Measurements from ENCODE around the gene CGNL1.

Gene CGNL1

GRCh38 chr15:57391537-57391936 lies 15.2 kb downstream of the CGNL1 start:
- H3K27ac ChIP-seq (ENCODE audit: low read depth, low read length), result no peak overlapping the region
- H3K4me3 ChIP-seq (ENCODE audit: low read length), result no peak overlapping the region
- no peaks in the 10 kb centered on the region for H3K36me3 ChIP-seq (ENCODE audit: control insufficient read depth, insufficient read depth, low read length)

GRCh38 chr15:57393061-57393460 lies 16.8 kb downstream of the CGNL1 start:
- Histone ChIP-seq H3K27me3 (ENCODE audit: control insufficient read depth, insufficient read depth, low read length) (no peaks in the 10 kb centered on the region), H3K9ac (ENCODE audit: low read length) (no peak overlapping the region), H3K27ac (ENCODE audit: low read depth, low read length) (no peak overlapping the region), H3K36me3 (ENCODE audit: control insufficient read depth, insufficient read depth, low read length) (no peaks in the 10 kb centered on the region), H3K4me1 (ENCODE audit: control insufficient read depth, insufficient read depth, low read length) (no peaks in the 10 kb centered on the region), H3K4me3 (ENCODE audit: low read length) (no peak overlapping the region)

More at GRCh38 chr15:57391537-57391936, 15.2 kb downstream of the CGNL1 start:
- peaks cover 4% of the 10 kb centered on the region for H3K4me1 ChIP-seq (ENCODE audit: control insufficient read depth, insufficient read depth, low read length)
- no peaks in the 10 kb centered on the region for H3K27me3 ChIP-seq (ENCODE audit: control insufficient read depth, insufficient read depth, low read length)
- H3K9ac ChIP-seq (ENCODE audit: low read length), result no peak overlapping the region

GRCh38 chr15:57395292-57395691 lies 19.0 kb downstream of the CGNL1 start:
- Histone ChIP-seq H3K36me3 (ENCODE audit: control insufficient read depth, insufficient read depth, low read length) (no peaks in the 10 kb centered on the region), H3K27me3 (ENCODE audit: control insufficient read depth, insufficient read depth, low read length) (no peaks in the 10 kb centered on the region), H3K27ac (ENCODE audit: low read depth, low read length) (no peak overlapping the region), H3K4me1 (ENCODE audit: control insufficient read depth, insufficient read depth, low read length) (no peaks in the 10 kb centered on the region), H3K9ac (ENCODE audit: low read length) (no peak overlapping the region), H3K4me3 (ENCODE audit: low read length) (no peak overlapping the region)

DNA sequence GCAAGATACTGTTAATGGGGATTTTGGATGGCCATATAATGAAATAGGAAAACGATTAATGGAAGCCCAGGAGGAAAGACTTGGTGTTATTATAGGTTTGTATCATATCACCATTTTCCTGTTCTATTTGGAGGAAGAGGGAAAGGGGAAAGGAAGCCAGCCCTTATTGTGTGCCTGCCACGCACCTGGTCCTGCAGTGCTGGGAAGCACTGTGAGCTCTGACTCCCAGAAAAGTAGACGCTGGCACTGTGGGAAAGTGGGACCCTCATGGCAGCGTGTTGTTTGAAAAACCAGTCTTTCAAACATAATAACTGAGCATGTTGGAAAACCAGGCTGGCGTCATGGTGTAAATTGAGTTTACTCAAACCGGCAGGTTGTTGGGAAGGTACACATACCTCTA lies 22.0 kb downstream of the CGNL1 start:
- H3K27me3 ChIP-seq (ENCODE audit: control insufficient read depth, insufficient read depth, low read length), result no peaks in the 10 kb centered on the region
- H3K36me3 ChIP-seq (ENCODE audit: control insufficient read depth, insufficient read depth, low read length), result no peaks in the 10 kb centered on the region
- H3K4me3 ChIP-seq (ENCODE audit: low read length), result no peak overlapping the region
- no peak overlapping the region for H3K27ac ChIP-seq (ENCODE audit: low read depth, low read length)
- no peaks in the 10 kb centered on the region for H3K4me1 ChIP-seq (ENCODE audit: control insufficient read depth, insufficient read depth, low read length)
- no peak overlapping the region for H3K9ac ChIP-seq (ENCODE audit: low read length)

DNA sequence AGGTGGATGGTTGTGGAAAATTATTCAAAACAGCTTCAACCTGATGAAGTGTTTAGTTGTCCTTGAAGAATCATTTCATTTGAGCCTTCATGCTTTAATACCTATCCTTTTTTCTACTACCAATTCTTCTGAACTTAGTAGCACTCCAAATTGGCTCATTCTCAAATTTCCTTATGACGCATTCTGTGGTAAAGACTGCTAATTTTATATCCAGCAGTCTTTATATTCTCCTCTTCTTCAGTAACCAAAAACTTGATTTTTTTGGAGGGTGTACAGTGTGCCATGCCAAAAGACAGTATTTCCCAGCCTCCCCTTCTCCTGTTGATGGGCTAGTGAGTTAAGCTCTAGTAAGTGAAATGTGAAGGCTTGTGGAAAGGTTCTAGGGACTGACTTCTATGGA lies 25.2 kb downstream of the CGNL1 start:
- Histone ChIP-seq H3K36me3 (ENCODE audit: control insufficient read depth, insufficient read depth, low read length) (no peaks in the 10 kb centered on the region), H3K9ac (ENCODE audit: low read length) (no peak overlapping the region), H3K27me3 (ENCODE audit: control insufficient read depth, insufficient read depth, low read length) (no peaks in the 10 kb centered on the region), H3K4me3 (ENCODE audit: low read length) (no peak overlapping the region), H3K4me1 (ENCODE audit: control insufficient read depth, insufficient read depth, low read length) (peaks cover 4% of the 10 kb centered on the region), H3K27ac (ENCODE audit: low read depth, low read length) (no peak overlapping the region)

- Histone ChIP-seq H3K27ac (ENCODE audit: low read depth, low read length) (no peak overlapping the region), H3K9ac (ENCODE audit: low read length) (no peak overlapping the region), H3K4me3 (ENCODE audit: low read length) (no peak overlapping the region), H3K4me1 (ENCODE audit: control insufficient read depth, insufficient read depth, low read length) (peaks cover 4% of the 10 kb centered on the region), H3K27me3 (ENCODE audit: control insufficient read depth, insufficient read depth, low read length) (no peaks in the 10 kb centered on the region), H3K36me3 (ENCODE audit: control insufficient read depth, insufficient read depth, low read length) (no peaks in the 10 kb centered on the region)
These were observed 26.7 kb downstream of the CGNL1 start for GRCh38 chr15:57403017-57403416.

GRCh38 chr15:57403566-57404325 lies 27.4 kb downstream of the CGNL1 start:
- no peaks in the 10 kb centered on the region for H3K27me3 ChIP-seq (ENCODE audit: control insufficient read depth, insufficient read depth, low read length)
- H3K27ac ChIP-seq (ENCODE audit: low read depth, low read length), result no peak overlapping the region
- H3K4me3 ChIP-seq (ENCODE audit: low read length), result no peak overlapping the region
- peaks cover 4% of the 10 kb centered on the region for H3K4me1 ChIP-seq (ENCODE audit: control insufficient read depth, insufficient read depth, low read length)
- H3K9ac ChIP-seq (ENCODE audit: low read length), result no peak overlapping the region
- no peaks in the 10 kb centered on the region for H3K36me3 ChIP-seq (ENCODE audit: control insufficient read depth, insufficient read depth, low read length)

GRCh38 chr15:57405133-57405532 lies 28.8 kb downstream of the CGNL1 start:
- no peaks in the 10 kb centered on the region for H3K27me3 ChIP-seq (ENCODE audit: control insufficient read depth, insufficient read depth, low read length)
- H3K4me1 ChIP-seq (ENCODE audit: control insufficient read depth, insufficient read depth, low read length), result peaks cover 4% of the 10 kb centered on the region
- H3K36me3 ChIP-seq (ENCODE audit: control insufficient read depth, insufficient read depth, low read length), result no peaks in the 10 kb centered on the region
- no peak overlapping the region for H3K9ac ChIP-seq (ENCODE audit: low read length)
- H3K27ac ChIP-seq (ENCODE audit: low read depth, low read length), result no peak overlapping the region
- H3K4me3 ChIP-seq (ENCODE audit: low read length), result no peak overlapping the region

GRCh38 chr15:57406062-57406772 lies 29.9 kb downstream of the CGNL1 start:
- no peak overlapping the region for H3K4me3 ChIP-seq (ENCODE audit: low read length)
- no peaks in the 10 kb centered on the region for H3K27me3 ChIP-seq (ENCODE audit: control insufficient read depth, insufficient read depth, low read length)
- peaks cover 4% of the 10 kb centered on the region for H3K4me1 ChIP-seq (ENCODE audit: control insufficient read depth, insufficient read depth, low read length)
- H3K9ac ChIP-seq (ENCODE audit: low read length), result no peak overlapping the region
- H3K27ac ChIP-seq (ENCODE audit: low read depth, low read length), result no peak overlapping the region
- H3K36me3 ChIP-seq (ENCODE audit: control insufficient read depth, insufficient read depth, low read length), result no peaks in the 10 kb centered on the region

DNA sequence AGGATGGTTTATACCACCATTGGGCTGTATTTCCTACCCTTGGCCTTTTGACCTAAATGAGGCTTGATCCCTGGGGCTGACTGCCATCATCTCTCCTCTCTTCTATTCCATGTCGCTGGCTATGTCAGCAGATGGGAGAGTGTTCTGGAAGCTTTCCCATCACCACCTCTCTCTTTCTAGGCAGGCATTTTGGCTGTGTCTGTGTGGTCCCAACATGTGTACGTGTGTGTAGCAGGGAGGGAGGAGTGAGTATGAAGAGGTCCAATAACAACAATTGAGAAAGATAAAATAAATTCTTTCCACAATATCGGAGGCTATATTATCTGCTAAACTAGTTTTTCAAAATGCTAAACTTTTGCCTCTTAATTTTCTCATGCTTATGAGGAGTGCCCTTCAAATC lies 34.1 kb downstream of the CGNL1 start:
- no peak overlapping the region for H3K9ac ChIP-seq (ENCODE audit: low read length)
- H3K4me1 ChIP-seq (ENCODE audit: control insufficient read depth, insufficient read depth, low read length), result no peaks in the 10 kb centered on the region
- H3K27ac ChIP-seq (ENCODE audit: low read depth, low read length), result no peak overlapping the region
- H3K4me3 ChIP-seq (ENCODE audit: low read length), result no peak overlapping the region
- no peaks in the 10 kb centered on the region for H3K36me3 ChIP-seq (ENCODE audit: control insufficient read depth, insufficient read depth, low read length)
- no peaks in the 10 kb centered on the region for H3K27me3 ChIP-seq (ENCODE audit: control insufficient read depth, insufficient read depth, low read length)

DNA sequence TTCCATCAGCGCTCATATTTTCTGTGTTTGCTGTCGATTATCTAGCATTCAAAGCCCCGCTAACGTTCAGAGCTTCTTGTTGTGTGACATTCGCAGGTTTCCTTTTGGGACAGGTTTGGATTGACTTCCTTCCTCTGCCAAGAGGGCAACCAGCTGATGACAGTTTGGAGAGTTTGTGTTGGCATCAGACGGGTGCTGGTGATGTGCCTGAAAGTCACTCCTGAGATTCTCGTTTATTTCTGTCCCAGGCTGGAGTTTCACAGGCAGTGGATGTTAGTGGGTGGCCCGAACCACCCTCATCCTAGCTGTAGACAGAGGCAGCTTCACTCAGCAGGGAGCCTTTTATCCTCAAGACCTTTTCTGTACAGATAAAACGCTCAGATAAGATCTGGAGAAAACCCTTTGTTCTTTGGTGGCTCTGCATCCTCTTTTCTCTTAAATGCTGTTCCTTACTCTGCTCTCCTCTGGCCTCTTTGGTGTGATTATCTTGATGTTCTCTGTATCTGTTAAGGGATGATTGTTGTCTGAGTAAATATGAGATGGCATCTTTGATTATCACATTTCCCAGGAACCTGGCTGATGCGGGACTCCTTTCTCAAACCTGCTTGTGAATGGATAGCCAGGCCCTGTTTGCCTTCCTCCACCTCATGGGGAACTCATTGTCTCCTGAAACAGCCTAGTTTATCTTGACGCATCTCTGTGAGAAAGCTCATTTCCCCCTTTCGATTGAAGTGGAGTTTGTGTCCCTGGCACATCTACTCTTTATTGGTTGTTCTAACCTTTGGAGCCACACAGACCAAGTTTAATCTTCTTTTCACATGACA lies 35.9 kb downstream of the CGNL1 start:
- H3K4me1 ChIP-seq (ENCODE audit: control insufficient read depth, insufficient read depth, low read length), result no peaks in the 10 kb centered on the region
- H3K27ac ChIP-seq (ENCODE audit: low read depth, low read length), result no peak overlapping the region
- no peak overlapping the region for H3K9ac ChIP-seq (ENCODE audit: low read length)
- no peaks in the 10 kb centered on the region for H3K36me3 ChIP-seq (ENCODE audit: control insufficient read depth, insufficient read depth, low read length)
- no peak overlapping the region for H3K4me3 ChIP-seq (ENCODE audit: low read length)
- H3K27me3 ChIP-seq (ENCODE audit: control insufficient read depth, insufficient read depth, low read length), result no peaks in the 10 kb centered on the region

DNA sequence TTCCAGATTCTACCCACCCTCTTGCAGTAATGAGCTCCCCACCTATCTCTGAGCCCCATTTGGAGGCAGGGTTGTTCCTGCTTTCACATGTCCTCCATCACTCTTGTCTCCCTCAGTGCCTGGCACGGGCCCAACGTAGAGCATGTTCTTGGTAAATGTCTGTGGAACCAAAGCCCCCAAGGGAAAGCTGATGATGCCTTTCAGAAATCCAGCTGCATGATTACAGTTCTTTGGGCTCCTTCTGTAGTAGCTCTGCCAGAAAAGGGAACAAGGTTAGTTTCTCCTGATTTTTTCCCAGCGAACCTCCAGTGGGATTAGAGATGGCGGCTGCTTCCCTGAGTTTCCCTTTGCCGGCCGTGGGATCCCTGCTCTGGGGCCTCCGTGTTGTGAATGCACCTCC lies 39.3 kb downstream of the CGNL1 start:
- Histone ChIP-seq H3K4me1 (ENCODE audit: control insufficient read depth, insufficient read depth, low read length) (no peaks in the 10 kb centered on the region), H3K4me3 (ENCODE audit: low read length) (no peak overlapping the region), H3K27me3 (ENCODE audit: control insufficient read depth, insufficient read depth, low read length) (no peaks in the 10 kb centered on the region), H3K36me3 (ENCODE audit: control insufficient read depth, insufficient read depth, low read length) (no peaks in the 10 kb centered on the region), H3K27ac (ENCODE audit: low read depth, low read length) (no peak overlapping the region), H3K9ac (ENCODE audit: low read length) (no peak overlapping the region)

Measured in rectal smooth muscle tissue (tissue), 1 donor.